A549 (cell line): ENCODE results near the gene BSDC1. TPM values are rescaled to one million over a fixed set of nuclear protein-coding genes. Genes with fewer than 3 reads are reported as not detected.
"Not testable (repeated sequence)": the region's sequence is repeated elsewhere in the genome, so short reads cannot be mapped to it uniquely, and the experiment has no call there.

Source experiments
- ATAC-seq, 2 experiments: fragments of 200-7000 bp in 1 of 2; fragments of >200 bp in 1 of 2; cut with Nextera tagmentation in 1 of 2; cut with Tn5 transposase in 1 of 2; 3 replicates each; pipeline versions ENCODE4 v1.8.0 to v1.9.1; 2018 to 2020; ENCODE audit warnings: mild to moderate bottlenecking in 1 of 2, moderate library complexity in 1 of 2
- CTCF ChIA-PET: fragments of 300-600 bp; sonication (Branson Sonifier 250); formaldehyde crosslinking; extraction: SDS; loops from one replicate; lab custom pipeline; 2021; ENCODE audit warnings: antibody characterized with exemption, inconsistent platforms; lab: Yijun Ruan, JAX
- POLR2A ChIA-PET: fragments of 350-600 bp; formaldehyde crosslinking; extraction: SDS; loops from one replicate; lab custom pipeline; 2021; ENCODE audit warnings: antibody characterized with exemption, inconsistent platforms; lab: Yijun Ruan, JAX
- DNase-seq, 2 experiments: peaks; one replicate each; pipeline versions ENCODE4 v3.0.0 to v3.0.0-alpha.2; 2011 to 2016; ENCODE audit warnings: low read depth in 1 of 2, low spot score in 1 of 2
- FAIRE-seq: peaks from 2 replicates; lab custom pipeline; 2011; peaks lifted over from hg19 to GRCh38; lab: Jason Lieb, UNC
- H3K27ac ChIP-seq, 2 experiments: fragments of >200 bp; sonication (Bioruptor Twin); formaldehyde crosslinking; 3 replicates each; pipeline ENCODE4 v1.5.1; 2016 to 2017
- H3K4me1 ChIP-seq: fragments of >200 bp; sonication (Bioruptor Twin); formaldehyde crosslinking; 3 replicates; pipeline ENCODE4 v1.6.1; 2016
- H3K4me2 ChIP-seq: fragments of >200 bp; sonication (Bioruptor Twin); formaldehyde crosslinking; 3 replicates; pipeline ENCODE4 v1.6.1; 2016
- H3K4me3 ChIP-seq: fragments of >200 bp; sonication (Bioruptor Twin); formaldehyde crosslinking; 3 replicates; pipeline ENCODE4 v1.5.1; 2016
- H3K9me3 ChIP-seq: fragments of >200 bp; sonication (Bioruptor Twin); formaldehyde crosslinking; 3 replicates; pipeline ENCODE4 v1.6.1; 2016
- ATOH8 ChIP-seq: fragments of 250-450 bp; sonication (Bioruptor Pico); IDR thresholded peaks from 2 replicates; pipeline ENCODE4 v1.5.0; 2020; ENCODE audit warnings: low read depth, mild to moderate bottlenecking, moderate library complexity
- BHLHE40 ChIP-seq: IDR thresholded peaks from 2 replicates; pipeline ENCODE4 v1.6.1; 2012; ENCODE audit warnings: low read depth, low read length, inconsistent platforms
- CBX8 ChIP-seq: fragments of 200-600 bp; sonication (generic); IDR thresholded peaks from 2 replicates; pipeline ENCODE4 v1.6.1; 2016
- CHD2 ChIP-seq: fragments of 150-350 bp; IDR thresholded peaks from 2 replicates; pipeline ENCODE4 v1.6.1; 2014; ENCODE audit warnings: low read length; ENCODE audit not compliant: partially characterized antibody
- CTCF ChIP-seq: fragments of >200 bp; sonication (Bioruptor Twin); formaldehyde crosslinking; IDR thresholded peaks from 3 replicates; pipeline ENCODE4 v1.5.1; 2016
- E2F6 ChIP-seq: IDR thresholded peaks from 2 replicates; pipeline ENCODE4 v1.6.1; 2012; ENCODE audit warnings: low read depth, borderline replicate concordance
- EP300 ChIP-seq, 2 experiments: fragments of >200 bp; sonication (Bioruptor Twin); formaldehyde crosslinking; IDR thresholded peaks; 2 replicates in 1 of 2; 3 replicates in 1 of 2; pipeline ENCODE4 v1.6.1; 2016 to 2017
- ESRRA ChIP-seq: fragments of 150-350 bp; IDR thresholded peaks from 2 replicates; pipeline ENCODE4 v1.6.1; 2014; ENCODE audit warnings: mild to moderate bottlenecking, low read length, borderline replicate concordance
- HOXA7 ChIP-seq: fragments of 250-450 bp; sonication (Bioruptor Pico); IDR thresholded peaks from 2 replicates; pipeline ENCODE4 v1.5.0; 2020; ENCODE audit warnings: mild to moderate bottlenecking, moderate library complexity
- KDM5A ChIP-seq: fragments of 200-600 bp; sonication (generic); IDR thresholded peaks from 2 replicates; pipeline ENCODE4 v1.6.1; 2016; ENCODE audit warnings: antibody characterized with exemption, mild to moderate bottlenecking
- MAX ChIP-seq: IDR thresholded peaks from 2 replicates; pipeline ENCODE4 v1.6.1; 2012
- MAZ ChIP-seq: fragments of 150-350 bp; IDR thresholded peaks from 2 replicates; pipeline ENCODE4 v1.6.1; 2014; ENCODE audit warnings: antibody characterized with exemption, low read depth, low read length, borderline replicate concordance
- NFE2L2 ChIP-seq: fragments of 150-350 bp; conservative IDR thresholded peaks from 2 replicates; pipeline ENCODE4 v1.6.1; 2014; ENCODE audit warnings: low read length
- NR3C1 ChIP-seq: fragments of >200 bp; sonication (Bioruptor Twin); formaldehyde crosslinking; IDR thresholded peaks from 3 replicates; pipeline ENCODE4 v1.6.1; 2017
- PBX3 ChIP-seq: IDR thresholded peaks from 2 replicates; pipeline ENCODE4 v1.6.1; 2012
- PHF8 ChIP-seq: fragments of 200-600 bp; sonication (generic); IDR thresholded peaks from 2 replicates; pipeline ENCODE4 v1.6.1; 2016; ENCODE audit warnings: low read depth, mild to moderate bottlenecking, antibody characterized with exemption, moderate library complexity, borderline replicate concordance
- POLR2A ChIP-seq: IDR thresholded peaks from 2 replicates; pipeline ENCODE4 v1.6.1; 2012; ENCODE audit warnings: mild to moderate bottlenecking, low read length
- RFX5 ChIP-seq: fragments of 450-650 bp; IDR thresholded peaks from 2 replicates; pipeline ENCODE4 v1.7.1; 2014; ENCODE audit warnings: antibody characterized with exemption, mild to moderate bottlenecking, moderate library complexity
- RNF2 ChIP-seq: fragments of 200-600 bp; sonication (generic); IDR thresholded peaks from 2 replicates; pipeline ENCODE4 v1.6.1; 2016; ENCODE audit warnings: low read depth, mild to moderate bottlenecking, antibody characterized with exemption, moderate library complexity, borderline replicate concordance
- SMC3 ChIP-seq: fragments of >200 bp; sonication (Bioruptor Twin); formaldehyde crosslinking; IDR thresholded peaks from 3 replicates; pipeline ENCODE4 v1.6.1; 2018; ENCODE audit warnings: inconsistent platforms
- USF2 ChIP-seq: fragments of 450-650 bp; IDR thresholded peaks from 2 replicates; pipeline ENCODE4 v1.6.1; 2014; ENCODE audit warnings: antibody characterized with exemption
- ZFP36 ChIP-seq: fragments of 450-650 bp; IDR thresholded peaks from 2 replicates; pipeline ENCODE4 v1.6.1; 2014; ENCODE audit warnings: borderline replicate concordance; ENCODE audit not compliant: partially characterized antibody
- ZSCAN20 ChIP-seq: fragments of 250-450 bp; sonication (Bioruptor Pico); IDR thresholded peaks from 2 replicates; pipeline ENCODE4 v1.8.0; 2022; ENCODE audit warnings: mild to moderate bottlenecking, moderate library complexity
- WGBS: methylation state at CpG from one replicate; pipeline ENCODE4 v1.1.6; 2017; ENCODE audit errors: missing lambda C conversion rate; 5-methylcytosine and 5-hydroxymethylcytosine counted together
- polyA plus RNA-seq, 4 experiments: library from polyadenylated mRNA; depleted of rRNA in 3 of 4; stranded (reverse); fragments of >200 nt; fragmentation: RNase III in 1 of 4; extraction: RNeasy Plus Mini Kit Qiagen cat#74134 plus additional on column Dnase treatment in 1 of 4; gene quantifications; 2 replicates in 3 of 4; 3 replicates in 1 of 4; pipeline ENCODE4 v1.2.3, GENCODE V29; 2011 to 2017

BSDC1 gene
- polyA plus RNA-seq, 2 of the 4 experiments (the other 2 are of a cell fraction): 19.9 to 22.7 TPM

- H3K27ac ChIP-seq: no peak overlapping the region
- H3K4me1 ChIP-seq: peaks cover 7% of the 10 kb centered on the region; the same call in 2 of the 3 replicates
- TF ChIP-seq RFX5 (no peak), MAX (no peak), PHF8 (no peak), HOXA7 (CRISPR knock-in tag) (no peak), NR3C1 (no peak), MAZ (no peak), PBX3 (no peak), USF2 (no peak)
- TF ChIP-seq, all 56 proteins: peak for 0
- ChIA-PET CTCF (interaction anchor here (0.6 to 4.2 kb wide), 18 partner anchors 8 to 592 kb away, joined by 3 to 54 read pairs (median 4); partner anchors contain the start of gene HPCA), POLR2A (no interaction called here)
- Histone ChIP-seq H3K9me3 (no peaks in the 10 kb centered on the region), H3K4me3 (no peak overlapping the region), H3K4me2 (no peak overlapping the region)
- 35% methylated on average over 4 of the region's 4 CpGs for WGBS
- FAIRE-seq (no peak), ATAC-seq (no peak), DNase-seq (no peak)
Measured at GRCh38 chr1:32399843-32400242, 5.6 kb upstream of the BSDC1 start.

- Histone ChIP-seq H3K4me2 (no peak overlapping the region), H3K9me3 (no peaks in the 10 kb centered on the region), H3K4me3 (no peak overlapping the region), H3K27ac (no peak overlapping the region), H3K4me1 (peaks cover 7% of the 10 kb centered on the region; the same call in 2 of the 3 replicates)
- DNase-seq: no peak
- no peak for ATAC-seq
- 5% methylated on average over 2 of the region's 2 CpGs for WGBS
- POLR2A ChIA-PET: no interaction called here
- CTCF ChIA-PET: interaction anchor here (0.7 to 4.2 kb wide), 2 partner anchors 16 to 684 kb away, joined by 3 to 54 read pairs; no protein-coding TSS in a partner anchor
- TF ChIP-seq E2F6 (no peak), CBX8 (no peak), ZFP36 (no peak), USF2 (no peak), KDM5A (no peak)
- no peak for FAIRE-seq
Measured at GRCh38 chr1:32398401-32398800, 4.2 kb upstream of the BSDC1 start.

- FAIRE-seq, ATAC-seq, H3K4me2 ChIP-seq, DNase-seq, H3K4me3 ChIP-seq, H3K9me3 ChIP-seq, H3K27ac ChIP-seq, POLR2A ChIA-PET: not testable (repeated sequence)
- H3K4me1 ChIP-seq: peaks cover 17% of the 10 kb centered on the region
- 56% methylated on average over 5 of the region's 5 CpGs for WGBS
- CTCF ChIA-PET: interaction anchor here (0.5 to 1.3 kb wide), 3 partner anchors 11 to 124 kb away, joined by 3 to 4 read pairs (median 3); no protein-coding TSS in a partner anchor
Measured at GRCh38 chr1:32396524-32396923, 2.3 kb upstream of the BSDC1 start.

GRCh38 chr1:32394890-32395432 lies 720 bp upstream of the BSDC1 start:
- peaks cover 17% of the 10 kb centered on the region for H3K4me1 ChIP-seq
- no peak for FAIRE-seq
- ATAC-seq: peak; percentile 27 to 28
- CTCF ChIA-PET: interaction anchor here (1.0 kb wide), 1 partner anchor 19 kb away, joined by 3 read pairs; no protein-coding TSS in a partner anchor
- peak overlapping the region; percentile 81 to 83 for H3K27ac ChIP-seq
- peak overlapping the region; percentile 79 for H3K4me3 ChIP-seq
- no peak for DNase-seq
- H3K9me3 ChIP-seq: no peaks in the 10 kb centered on the region
- WGBS: under 1% methylated on average over 14 of the region's 14 CpGs
- H3K4me2 ChIP-seq: peak overlapping the region; percentile 91
- POLR2A ChIA-PET: interaction anchor here (0.5 to 1.6 kb wide), 7 partner anchors 9 to 256 kb away, joined by 3 to 10 read pairs (median 3); partner anchors contain the start of genes MARCKSL1 and RBBP4
- TF ChIP-seq NFE2L2 (no peak), ZFP36 (no peak), CHD2 (no peak), NR3C1 (no peak), POLR2A (no peak), BHLHE40 (no peak), ATOH8 (CRISPR knock-in tag) (no peak), ESRRA (no peak), MAZ (no peak), ZSCAN20 (no peak), CTCF (no peak), RNF2 (no peak), KDM5A (no peak), EP300 (IDR thresholded peaks at IDR 0.05) (no peak), SMC3 (no peak)
